HG02588 (cell line): Measurements from ENCODE around the gene THBD.
"Not testable (repeated sequence)": the region's sequence is repeated elsewhere in the genome, so short reads cannot be mapped to it uniquely, and the experiment has no call there.

Experiments
- ATAC-seq: cut with Tn5 transposase; IDR thresholded peaks from one replicate; pipeline ENCODE4 v1.9.1; 2021; ENCODE audit warnings: mild to moderate bottlenecking, moderate library complexity; ENCODE audit not compliant: unreplicated experiment

THBD gene

DNA sequence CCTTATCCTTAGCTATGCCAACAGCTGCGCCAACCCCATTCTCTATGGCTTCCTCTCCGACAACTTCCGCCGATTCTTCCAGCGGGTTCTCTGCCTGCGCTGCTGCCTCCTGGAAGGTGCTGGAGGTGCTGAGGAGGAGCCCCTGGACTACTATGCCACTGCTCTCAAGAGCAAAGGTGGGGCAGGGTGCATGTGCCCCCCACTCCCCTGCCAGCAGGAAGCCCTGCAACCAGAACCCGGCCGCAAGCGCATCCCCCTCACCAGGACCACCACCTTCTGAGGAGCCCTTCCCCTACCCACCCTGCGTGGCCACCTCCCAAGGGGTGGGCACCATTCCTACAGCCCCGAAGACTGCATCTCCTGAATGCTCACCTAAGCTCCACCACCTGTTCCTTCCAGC lies 13.1 kb downstream of the THBD start:
- ATAC-seq = no peak

- no peak for ATAC-seq
Observed at GRCh38 chr20:23035731-23036130, 13.7 kb downstream of the THBD start.

DNA sequence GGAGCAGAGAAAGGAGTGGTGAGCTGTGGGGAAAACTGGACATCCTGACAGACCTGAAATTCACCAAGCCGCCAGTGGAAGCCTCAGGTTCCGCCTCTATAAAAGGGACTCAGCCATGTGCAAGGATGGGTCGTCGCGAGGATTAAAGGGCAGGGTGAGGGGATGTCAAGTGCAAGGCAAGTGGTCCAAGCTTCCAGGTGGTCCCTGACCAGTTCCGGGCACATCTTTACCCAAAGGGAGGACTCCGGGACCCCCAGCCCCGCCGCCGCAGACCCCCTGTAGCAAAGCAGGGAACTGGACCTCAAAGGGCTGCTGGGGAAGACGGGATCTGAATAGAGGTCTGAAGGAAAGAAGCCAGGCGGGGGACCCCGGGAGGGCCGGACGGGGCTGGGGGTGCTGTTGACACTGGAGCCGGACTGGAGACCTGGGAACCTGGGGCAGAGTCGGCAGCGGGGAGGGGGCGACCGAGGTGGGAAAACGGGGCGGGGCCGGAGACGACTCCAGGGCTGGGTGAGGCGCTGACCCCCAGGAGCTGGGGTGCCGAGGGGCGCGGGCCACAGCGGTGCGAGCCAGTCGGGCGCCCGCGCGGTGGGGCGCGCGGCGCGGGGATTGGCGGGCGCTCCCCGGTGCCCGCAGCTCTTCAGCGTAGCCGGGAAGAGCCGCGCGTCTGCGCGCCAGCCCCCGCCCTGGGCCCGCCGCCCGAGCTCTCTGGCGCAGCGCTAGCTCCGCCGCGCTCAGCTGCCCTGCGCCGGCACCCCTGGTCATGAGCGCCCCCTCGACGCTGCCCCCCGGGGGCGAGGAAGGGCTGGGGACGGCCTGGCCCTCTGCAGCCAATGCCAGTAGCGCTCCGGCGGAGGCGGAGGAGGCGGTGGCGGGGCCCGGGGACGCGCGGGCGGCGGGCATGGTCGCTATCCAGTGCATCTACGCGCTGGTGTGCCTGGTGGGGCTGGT lies 14.5 kb downstream of the THBD start, which contains the start of gene SSTR4:
Gene SSTR4, plus strand, starts transcription at position 592 of the 951 bp plus-strand sequence. Its CDS starts 172 bp downstream, at position 764.
- no peak for ATAC-seq

GRCh38 chr20:23033918-23034317 lies 15.6 kb downstream of the THBD start:
- no peak for ATAC-seq

- ATAC-seq = no peak
Observed at GRCh38 chr20:23032750-23033078, 16.8 kb downstream of the THBD start.

DNA sequence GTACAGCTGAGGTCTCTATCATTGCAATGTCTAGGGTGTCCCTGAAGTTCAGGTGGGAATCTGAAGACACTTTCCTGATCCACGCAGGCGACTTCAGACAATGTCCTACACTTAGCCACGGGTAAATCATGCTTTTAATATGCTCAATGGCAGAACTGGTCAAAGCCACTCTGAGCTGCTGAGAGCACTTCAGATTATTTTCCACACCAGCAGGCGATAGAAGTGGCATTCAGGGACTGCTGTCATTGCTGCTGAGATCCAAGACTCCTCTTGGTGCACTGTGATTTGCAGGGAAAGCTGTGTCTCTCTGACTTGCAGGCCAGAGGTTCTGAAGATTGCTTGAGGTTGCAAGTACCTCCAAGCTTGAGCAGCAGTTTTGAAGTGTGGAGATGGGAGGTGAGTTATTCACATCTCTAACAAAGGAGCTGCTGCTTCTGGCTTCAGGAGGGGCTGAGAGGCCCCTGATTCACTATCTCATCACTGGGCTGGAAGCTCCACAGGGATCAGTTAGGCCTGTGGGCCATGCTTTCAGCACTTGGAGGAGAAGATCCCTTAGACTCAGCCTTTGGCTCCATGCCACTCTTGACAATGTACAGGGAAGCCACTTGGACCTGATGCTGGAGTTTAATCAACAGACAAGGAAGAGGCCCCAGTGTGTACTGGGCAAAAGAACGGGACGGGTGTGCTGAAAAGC lies 17.3 kb downstream of the THBD start:
- ATAC-seq = no peak

DNA sequence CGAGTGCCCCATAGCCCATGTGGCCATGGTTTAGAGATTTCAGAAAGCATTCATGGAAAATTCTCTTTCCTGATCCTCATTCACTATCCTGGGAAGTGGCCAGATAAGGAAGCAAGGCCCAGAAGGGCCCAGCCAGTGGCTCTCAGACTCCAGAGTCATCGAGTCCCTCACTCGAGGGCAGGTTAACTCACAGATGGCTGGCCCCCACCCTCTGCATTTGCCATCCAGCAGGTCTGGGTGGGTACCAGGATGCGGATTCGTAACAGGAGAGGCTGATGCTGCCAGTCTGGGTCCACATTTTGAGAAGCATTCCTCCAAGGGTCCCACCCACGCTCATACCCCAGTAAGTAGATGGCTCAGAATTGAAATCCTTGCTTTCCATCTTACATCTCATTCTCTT lies 18.1 kb downstream of the THBD start:
- no peak for ATAC-seq

DNA sequence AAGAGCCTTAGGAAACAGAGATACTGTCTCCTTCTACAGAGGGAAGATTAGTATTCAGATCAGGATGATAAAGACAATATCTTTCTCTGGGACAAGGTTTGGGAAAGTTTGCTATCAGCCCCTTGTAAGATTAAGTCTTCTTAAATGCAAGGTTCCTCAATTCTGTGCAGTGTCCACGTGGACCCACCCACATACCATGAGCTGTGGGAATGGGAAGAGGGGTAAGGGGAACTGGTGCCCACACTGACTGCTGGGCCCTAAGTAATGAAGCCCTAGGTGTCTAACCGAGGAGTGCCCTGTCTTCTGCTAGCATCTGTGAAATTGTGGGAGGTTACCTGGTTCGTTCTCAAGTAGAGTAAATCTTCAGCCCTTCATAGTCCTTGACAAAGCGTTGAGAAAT lies 20.1 kb downstream of the THBD start:
- no peak for ATAC-seq

DNA sequence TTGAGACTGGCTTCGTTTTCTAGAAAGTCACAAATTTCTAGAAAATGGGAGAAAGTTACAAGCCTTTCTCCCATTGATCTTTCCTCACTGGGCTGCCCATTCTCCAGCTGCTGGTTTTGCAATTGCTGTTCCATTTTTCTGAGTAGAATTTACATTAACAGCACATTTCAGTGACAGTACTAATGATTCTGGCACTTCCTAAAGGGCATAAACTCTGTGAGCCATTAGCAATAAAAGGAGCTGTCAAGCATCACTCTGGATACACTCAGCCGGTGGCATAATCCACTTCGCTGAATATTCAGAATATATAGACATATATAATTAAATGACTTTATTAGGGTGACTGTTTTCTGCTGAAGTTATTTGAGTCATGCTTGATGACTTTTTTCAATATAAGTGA lies 21.1 kb downstream of the THBD start:
- ATAC-seq = no peak

DNA sequence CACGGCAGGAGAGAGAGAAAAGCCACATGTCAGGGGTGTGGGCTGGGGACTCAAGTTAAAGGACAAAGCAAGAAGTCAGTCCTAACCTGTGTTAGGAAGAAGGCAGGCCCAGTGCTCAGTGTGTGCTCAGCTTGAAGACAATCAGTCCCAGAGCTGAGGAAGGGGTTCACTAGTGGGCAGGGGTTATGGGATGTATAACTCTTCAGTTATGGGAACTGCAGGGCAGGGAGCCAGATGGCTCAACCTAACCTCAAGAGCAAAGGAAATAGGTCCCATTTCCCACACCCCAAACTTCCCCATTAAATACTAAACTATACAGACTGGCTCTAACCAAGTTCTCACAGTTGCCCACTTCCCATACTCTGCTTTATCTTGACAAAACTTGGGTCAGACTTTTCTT lies 21.8 kb downstream of the THBD start:
- no peak for ATAC-seq

DNA sequence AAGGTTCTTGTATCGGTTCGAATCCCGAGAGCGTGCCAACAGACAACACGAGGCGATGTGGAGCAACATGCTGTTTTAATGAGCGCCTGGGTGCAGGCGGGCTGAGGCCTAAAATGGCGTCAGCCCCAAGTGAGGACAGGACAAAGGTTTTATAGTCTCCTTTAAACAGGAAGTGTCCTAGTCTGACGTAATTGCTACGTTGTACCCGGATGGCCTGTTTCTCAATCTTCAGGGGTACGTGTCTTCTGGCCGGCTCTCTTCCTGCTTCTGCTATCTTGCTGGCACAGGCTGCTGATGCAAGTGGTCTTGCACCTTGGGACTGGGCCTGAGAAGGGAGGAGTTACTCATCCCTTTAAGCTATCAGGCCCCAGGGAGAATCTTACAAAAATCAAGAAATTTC lies 24.0 kb downstream of the THBD start:
- ATAC-seq = not testable (repeated sequence)

GRCh38 chr20:23024701-23025100 lies 24.8 kb downstream of the THBD start:
- no peak for ATAC-seq

DNA sequence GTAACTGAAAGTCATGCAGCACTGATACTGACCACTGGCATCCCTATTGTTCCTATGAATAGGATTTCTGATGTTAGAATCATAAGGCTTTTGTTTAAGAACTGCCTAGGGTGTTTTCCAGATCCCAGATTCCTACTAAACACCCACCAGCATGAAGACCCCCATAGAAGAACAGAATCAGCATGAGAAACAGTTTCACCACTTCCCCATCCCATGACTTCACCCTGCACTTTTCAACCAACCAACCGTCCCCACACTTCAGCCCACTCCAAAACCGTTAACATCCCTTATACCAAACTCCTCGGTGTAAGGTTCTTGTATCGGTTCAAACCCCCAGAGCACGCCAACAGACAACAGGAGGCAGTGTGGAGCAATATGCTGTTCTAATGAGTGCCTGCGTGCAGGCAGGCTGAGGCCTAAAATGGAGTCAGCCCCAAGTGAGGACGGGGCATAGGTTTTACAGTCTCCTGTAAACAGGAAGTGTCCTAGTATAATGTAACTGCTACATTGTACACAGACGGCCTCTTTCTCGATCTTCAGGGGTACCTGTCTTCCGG lies 25.8 kb downstream of the THBD start:
- no peak for ATAC-seq

DNA sequence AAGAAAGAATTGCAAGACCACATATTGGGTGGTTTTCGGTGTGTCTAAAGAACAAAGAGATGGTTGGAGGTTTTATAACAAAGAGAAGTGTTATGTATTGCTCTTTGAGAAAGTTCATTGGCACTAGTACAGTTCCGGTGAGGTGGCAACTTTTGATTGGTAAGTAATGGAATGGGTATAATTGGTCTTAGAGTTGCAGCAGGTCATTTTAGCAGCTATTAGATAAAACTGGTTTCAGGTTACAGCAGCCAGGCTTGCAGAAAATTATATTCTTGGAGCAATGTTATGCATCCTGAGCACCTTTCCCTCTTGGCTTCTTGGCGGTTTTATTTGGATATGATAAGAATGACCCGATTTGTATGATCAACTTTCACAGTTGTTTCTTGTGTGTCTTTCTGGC lies 26.6 kb downstream of the THBD start:
- no peak for ATAC-seq

GRCh38 chr20:23021951-23022350 lies 27.5 kb downstream of the THBD start:
- no peak for ATAC-seq

DNA sequence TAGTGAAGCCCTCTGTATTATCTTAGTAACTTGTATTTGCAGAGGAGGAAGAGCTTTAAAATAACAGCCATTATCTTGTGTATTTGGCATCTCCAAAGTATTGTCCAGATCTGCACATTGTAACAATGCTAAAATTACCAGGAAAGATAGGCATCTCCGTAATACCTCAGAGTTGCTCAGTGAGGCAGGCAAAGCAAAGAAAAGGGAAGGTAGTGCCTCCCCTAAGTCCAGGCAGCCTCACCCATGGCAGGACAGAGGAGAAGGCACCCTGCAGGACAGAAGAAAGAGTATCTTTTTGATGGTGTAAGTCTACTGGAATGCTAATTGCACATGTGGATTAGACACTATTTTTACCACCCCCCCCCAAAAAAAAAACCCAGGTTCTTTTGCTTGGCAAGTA lies 27.9 kb downstream of the THBD start:
- no peak for ATAC-seq

DNA sequence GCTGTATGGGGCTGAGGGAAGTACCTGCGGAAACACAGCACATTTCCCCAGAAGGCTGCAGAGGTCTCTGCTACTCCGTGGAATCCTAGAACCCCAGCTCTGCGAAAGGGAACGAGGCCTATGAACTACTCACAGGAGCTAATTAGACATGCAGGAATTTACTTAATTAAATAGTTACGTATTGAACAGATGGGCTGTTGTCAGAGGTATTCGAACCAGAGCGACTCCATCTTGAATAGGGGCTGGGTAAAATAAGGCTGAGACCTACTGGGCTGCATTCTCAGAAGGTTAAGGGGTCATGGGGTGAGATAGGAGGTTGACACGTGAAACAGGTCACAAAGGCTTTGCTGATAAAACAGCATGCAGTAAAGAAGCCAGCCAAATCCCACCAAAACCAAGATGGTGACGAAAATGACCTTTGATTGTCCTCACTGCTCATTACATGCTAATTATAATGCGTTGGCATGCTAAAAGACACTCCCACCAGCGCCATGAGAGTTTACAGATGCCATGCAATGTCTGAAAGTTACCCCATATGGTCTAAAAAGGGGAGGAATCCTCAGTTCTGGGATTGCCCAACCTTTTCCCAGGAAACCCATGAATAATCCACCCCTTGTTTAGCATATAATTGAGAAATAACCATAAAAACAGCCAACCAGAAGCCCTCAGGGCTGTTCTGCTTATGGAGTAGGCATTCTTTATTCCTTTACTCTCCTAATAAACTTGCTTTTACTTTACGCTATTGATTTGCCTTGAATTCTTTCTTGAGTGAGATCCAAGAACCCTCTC lies 29.0 kb downstream of the THBD start:
- ATAC-seq = no peak

DNA sequence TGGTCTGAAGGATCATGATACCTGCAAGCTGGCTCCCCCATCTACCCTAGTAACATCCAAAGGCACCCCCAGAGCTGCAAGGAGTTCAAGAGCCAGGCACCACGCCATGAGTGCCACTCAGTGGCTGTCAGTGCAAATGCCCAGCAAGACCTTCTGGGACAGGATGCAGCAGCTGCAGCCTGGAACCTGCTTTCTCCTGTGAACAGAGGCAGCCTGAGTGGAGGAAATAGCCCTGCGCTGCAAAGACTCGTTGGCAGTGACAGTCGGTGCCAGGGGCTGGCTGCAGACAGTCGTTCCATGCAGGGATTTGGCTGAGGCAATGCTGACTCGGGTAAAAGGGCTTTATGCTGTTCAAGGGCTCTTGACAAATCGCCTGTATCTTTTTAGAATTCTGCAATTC lies 30.1 kb downstream of the THBD start:
- no peak for ATAC-seq

DNA sequence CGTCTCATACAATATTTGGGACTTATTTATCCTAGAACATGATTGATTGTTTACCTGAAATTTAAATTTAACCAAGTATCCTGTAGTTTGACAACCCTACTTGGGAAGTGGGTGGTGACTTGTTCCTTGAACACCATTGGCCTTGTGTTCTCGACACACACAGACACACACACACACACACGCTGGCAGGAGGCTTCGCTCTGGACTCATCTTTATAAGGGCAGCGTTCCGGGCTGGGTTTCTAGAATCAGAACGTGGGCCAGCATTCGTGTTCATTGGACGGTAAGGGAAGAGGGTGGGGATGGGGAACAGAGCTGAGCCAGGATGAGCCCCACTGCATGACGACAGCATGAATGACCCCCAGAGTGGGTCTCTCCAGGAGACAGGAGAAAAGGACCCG lies 30.5 kb downstream of the THBD start:
- ATAC-seq = no peak

- no peak for ATAC-seq
Observed at GRCh38 chr20:23018432-23018831, 31.0 kb downstream of the THBD start.

DNA sequence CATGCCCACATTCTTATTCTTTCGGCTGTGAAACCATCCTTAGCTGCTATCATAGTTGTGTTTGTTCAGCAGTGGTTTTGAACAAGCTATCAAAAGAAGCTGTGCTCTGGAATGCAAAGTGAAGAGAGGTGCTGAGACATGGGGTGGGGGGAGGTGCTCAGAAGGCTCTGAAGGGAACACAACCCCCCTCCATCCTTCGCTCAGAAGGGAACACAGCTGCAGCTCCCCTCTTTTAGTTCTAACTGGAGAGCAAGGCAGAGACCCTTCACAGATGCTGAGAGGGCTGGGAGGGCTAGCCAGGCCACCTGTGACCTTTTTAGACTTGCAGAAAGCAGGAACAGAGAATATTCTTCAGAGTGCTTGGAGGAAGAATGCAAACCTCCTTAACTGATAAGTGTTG lies 32.0 kb downstream of the THBD start:
- no peak for ATAC-seq
